ENCODE results near the gene FHIP1A.
"Not testable (repeated sequence)": the region's sequence is repeated elsewhere in the genome, so short reads cannot be mapped to it uniquely, and the experiment has no call there.

Gene FHIP1A

GRCh38 chr4:151408630-151409469, at the start of gene FHIP1A:
FHIP1A (plus strand) TSS chr4:151409176; CDS start chr4:151566260, 157,084 bp downstream.
- peak; percentile 65 for DNase-seq (ENCODE audit: low read depth)

- DNase-seq (ENCODE audit: low read depth): no peak
Measured at GRCh38 chr4:151359576-151359975, 49.4 kb upstream of the FHIP1A start.

DNA sequence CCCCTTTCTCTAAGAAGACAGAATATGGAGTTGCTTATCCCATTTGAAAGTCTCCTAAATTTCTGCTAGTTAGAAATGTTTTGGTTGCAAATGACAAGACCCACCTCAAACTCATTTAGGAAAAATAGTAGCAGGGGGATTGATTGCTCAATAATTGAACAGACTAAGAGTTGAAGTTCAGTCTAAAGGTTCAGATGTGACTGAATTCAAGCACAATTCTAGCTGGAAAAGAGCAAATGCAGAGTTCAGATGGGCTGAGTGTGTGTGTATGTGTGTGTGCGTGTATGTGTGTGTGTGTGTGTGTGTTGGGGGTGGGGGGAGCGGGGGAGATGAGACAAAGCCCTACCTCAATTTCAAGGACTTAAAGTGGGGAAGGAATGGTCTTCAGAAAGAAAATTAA, 47.9 kb upstream of the FHIP1A start:
- no peak for DNase-seq (ENCODE audit: low read depth)

DNA sequence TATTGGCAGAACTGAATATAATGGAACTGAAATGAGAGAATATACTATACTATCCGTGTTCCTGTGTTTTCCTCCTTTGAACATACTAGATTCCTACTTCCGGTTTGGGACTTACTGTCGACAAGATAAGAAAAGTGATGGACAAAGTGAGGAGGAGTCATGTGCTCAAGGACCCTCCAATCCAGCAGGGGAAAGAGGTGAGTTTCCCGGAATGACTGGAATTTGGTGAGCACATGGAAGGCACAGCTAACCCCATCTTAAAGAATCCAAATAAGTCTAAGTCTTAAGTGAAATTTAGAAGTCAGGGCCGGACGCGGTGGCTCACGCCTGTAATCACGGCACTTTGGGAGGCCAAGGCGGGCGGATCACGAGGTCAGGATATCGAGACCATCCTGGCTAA, 47.0 kb upstream of the FHIP1A start:
- DNase-seq (ENCODE audit: low read depth): no peak

GRCh38 chr4:151362404-151363164, 46.4 kb upstream of the FHIP1A start:
- peak; percentile 83 for DNase-seq (ENCODE audit: low read depth)

DNA sequence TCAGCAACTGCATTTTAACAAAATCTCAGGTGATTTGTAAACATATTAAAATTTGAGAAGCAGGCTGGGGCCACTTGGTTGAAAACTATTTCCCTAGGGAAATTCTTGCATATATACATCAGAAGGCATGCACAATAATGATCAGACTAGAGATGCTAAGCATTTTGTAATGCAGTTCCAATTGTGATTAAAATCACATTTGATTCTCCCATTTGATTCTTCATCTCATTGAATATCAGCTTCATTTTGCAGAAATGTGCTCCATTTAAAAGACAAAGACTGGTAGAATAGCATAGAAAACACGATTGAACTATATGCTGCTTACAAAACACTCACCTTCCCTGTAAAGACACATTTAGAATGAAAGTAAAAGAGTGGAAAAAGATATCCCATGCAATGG, 32.4 kb upstream of the FHIP1A start:
- no peak for DNase-seq (ENCODE audit: low read depth)

DNA sequence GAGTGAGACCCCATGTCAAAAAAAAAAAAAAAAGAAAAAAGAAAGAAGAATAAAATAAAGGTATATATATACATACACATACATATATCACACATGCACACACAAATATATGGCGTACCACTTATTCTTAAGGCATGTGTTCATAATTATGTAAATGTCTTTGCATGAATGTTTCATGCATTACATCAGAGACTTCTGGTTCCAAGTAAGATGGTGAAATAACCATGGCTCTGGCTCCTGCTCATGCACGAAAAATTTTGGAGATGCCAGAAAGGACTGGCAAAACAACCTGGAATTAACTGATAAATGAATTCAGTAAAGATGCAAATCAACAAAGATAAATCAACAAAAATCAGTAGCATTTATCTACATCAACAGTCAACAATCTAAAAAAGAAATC, 19.7 kb upstream of the FHIP1A start:
- DNase-seq (ENCODE audit: low read depth): peak; percentile 12

DNA sequence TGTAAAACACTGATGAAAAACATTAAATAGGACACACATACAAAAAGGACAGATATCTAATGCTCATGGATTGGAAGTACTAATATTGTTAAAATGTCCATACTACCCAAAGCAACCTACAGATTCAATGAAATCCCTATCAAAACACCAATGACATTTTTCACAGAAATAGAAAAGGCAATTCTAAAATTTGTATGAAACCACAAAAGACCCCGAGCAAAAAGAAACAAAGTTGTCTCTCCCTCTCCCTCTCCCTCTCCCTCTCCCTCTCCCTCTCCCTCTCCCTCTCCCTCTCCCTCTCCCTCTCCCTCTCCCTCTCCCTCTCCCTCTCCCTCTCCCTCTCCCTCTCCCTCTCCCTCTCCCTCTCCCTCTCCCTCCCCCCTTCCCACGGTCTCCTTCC, 19.2 kb upstream of the FHIP1A start:
- DNase-seq (ENCODE audit: low read depth): not testable (repeated sequence)

GRCh38 chr4:151395873-151396272, 13.1 kb upstream of the FHIP1A start:
- DNase-seq (ENCODE audit: low read depth): no peak

DNA sequence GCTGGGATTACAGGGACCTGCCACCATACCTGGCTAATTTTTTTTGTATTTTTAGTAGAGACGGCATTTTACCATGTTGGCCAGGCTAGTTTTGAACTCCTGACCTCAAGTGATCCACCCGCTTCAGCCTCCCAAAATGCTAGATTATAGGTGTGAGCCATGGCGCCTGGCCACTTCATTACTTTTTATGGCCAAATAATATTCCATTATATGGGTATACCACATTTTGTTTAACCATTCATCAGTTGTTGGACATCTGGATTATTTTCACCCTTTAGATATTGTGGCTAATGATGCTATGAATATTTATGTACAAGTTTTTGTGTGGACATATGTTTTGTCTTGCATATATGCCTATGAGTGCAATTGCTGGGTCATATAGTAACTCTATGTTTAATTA, 8.6 kb upstream of the FHIP1A start:
- no peak for DNase-seq (ENCODE audit: low read depth)

GRCh38 chr4:151401739-151402138, 7.2 kb upstream of the FHIP1A start:
- no peak for DNase-seq (ENCODE audit: low read depth)

DNA sequence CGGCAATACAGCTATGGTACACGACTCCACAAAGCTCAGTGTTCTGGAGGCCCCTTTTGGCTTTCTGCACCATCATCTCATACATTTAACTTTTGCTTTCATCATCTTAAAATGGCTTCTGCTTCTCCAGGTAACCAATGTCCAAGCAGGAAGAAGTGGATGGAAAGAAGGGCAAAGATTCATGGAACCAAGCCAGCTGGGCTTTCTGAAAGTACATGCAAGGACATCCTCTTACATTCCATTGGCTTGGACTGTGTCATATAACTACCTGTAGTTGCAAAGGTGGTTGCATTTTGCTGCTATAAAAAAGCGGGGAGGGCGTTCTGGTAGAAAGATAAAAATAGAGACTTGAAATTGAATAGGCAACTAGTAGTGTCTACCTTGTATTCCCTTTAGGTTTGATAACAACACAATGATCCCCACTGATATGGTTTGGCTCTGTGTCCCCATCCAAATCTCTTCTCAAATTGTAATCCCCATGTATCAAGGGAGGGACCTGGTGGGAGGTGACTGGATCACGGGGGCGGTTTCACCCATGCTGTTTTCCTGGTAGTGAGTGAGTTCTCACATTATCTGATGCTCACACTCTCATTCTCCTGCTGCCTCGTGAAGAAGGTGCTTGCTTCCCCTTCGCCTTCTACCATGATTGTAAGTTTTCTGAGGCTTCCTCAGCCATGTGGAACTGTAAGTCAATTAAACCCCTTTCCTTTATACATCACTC, 6.7 kb upstream of the FHIP1A start:
- DNase-seq (ENCODE audit: low read depth): no peak

GRCh38 chr4:151403656-151404055, 5.3 kb upstream of the FHIP1A start:
- DNase-seq (ENCODE audit: low read depth): no peak

GRCh38 chr4:151404802-151405201, 4.2 kb upstream of the FHIP1A start:
- not testable (repeated sequence) for DNase-seq (ENCODE audit: low read depth)

DNA sequence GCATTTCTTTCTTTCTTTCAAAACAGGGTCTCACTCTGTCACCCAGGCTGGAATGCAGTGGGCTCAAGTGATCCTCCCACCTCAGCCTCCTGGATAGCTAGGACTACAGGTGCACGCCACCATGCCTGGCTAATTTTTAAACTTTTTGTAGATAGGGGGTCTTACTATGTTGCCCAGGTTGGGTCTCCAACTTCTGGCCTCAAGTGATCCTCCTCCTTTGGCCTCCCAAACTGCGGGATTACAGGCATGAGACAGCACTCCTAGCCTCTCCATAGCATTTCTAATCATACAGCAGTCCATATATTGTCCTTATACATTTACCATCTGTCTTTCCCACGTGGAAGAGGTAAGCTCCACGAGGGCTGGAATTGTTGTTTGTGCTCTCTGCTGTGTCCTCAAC, 2.0 kb upstream of the FHIP1A start:
- DNase-seq (ENCODE audit: low read depth): no peak

DNA sequence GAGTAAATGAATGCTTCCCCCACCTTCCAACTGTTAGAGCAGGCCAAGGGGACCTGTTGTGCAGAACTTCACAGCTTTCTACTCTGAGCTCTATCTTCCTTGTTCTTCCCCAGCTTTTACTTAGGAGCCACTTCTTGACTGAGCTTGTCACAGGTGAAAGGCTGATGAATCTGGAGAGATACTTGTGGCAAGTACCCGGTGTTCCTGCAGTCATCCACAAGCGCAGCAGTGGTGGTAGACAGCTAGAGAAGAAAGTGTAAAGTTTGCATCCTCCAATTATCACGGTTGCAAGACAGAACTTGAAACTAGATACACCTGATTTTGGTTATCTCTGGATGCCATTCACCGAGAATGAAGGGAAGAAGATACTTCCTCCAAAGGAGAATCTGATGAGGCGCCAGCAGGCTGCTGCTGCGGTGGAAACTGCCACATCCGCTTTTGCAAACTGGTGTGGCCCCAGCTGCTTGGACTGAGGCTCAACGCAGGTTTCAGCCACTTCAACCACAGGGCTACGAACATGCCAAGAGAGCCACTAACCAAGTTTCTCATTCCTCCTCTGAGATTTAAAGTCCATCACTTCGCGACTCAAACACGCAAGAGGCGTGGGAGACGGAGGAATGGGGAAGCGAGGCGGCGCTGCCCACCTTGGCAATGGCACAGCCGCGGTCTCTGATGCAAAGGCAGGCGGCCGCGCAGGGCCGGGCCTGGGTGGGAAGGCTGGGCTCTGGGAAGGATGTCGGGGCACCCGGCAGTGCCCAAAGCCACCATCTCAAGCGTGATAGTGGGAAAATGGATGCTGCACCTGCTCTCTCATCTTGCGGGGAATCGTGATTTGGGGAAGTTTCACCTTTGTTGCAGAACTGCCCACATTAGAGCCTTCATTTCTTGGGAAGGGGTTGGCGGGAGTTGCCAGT, 1.3 kb upstream of the FHIP1A start:
- DNase-seq (ENCODE audit: low read depth): no peak

DNA sequence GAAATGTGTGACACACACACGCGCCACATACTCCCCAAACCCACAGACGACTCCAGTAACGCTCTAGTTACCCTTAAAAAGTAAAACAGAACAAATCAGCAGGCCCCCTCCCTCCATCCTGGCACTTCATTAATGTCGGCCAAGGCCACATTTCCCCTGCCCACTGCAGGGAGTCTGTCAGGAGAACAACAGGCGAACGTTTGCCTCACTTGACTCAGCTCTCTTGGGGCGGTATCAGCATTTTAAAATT, 671 bp upstream of the FHIP1A start:
- DNase-seq (ENCODE audit: low read depth): no peak

GRCh38 chr4:151409470-151410313, 716 bp downstream of the FHIP1A start:
- peak; percentile 53 for DNase-seq (ENCODE audit: low read depth)

- peak; percentile 80 for DNase-seq (ENCODE audit: low read depth)
Measured at GRCh38 chr4:151415978-151416377, 7.0 kb downstream of the FHIP1A start.

DNA sequence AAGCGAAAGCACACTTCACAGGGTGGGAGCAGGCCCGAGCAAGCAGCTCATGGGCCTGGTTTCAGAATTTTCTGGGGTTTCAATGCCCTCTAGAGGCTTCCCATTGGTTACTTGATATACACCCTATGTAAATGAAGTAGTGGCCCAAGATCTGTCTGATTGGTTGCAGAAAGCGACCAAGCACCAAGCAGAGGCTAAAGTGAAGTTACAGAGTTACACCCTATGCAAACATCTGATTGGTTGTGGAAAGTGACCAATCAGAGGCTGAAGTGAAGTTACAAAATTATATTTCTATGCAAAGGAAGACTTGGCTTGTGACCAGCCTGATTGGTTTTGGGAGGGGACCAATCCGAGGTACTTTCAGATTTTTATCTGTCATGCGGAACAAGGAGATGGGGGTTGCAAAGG, 8.2 kb downstream of the FHIP1A start:
- peak; percentile 28 for DNase-seq (ENCODE audit: low read depth)

Data from iris pigment epithelial cell (primary cell).